ENCODE measurements around the gene WWC1.

DNA sequence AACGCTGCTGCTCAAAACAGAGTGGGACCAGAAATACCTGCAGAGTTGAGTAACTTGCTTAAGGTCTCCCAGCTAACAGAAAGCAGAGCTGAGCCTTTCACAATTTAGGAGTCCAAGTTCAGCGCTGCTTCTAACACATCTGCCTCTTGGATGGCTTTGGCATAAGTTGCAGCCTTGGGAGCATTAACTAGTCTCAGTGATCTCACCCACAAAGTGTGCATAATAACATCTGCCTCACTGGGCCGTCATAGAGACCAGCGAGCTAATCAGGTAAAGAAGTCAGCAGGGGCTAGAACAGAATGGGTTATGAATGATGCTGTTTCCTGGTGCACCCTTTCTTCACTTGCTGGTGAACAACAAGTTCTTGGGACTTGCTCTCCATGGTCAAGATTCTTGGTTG is 36.5 kb downstream of the WWC1 start:
- TF ChIP-seq CTCF (conservative IDR thresholded peaks at IDR 0.05; ENCODE audit: low read length) = no peak
- TF ChIP-seq EZH2phosphoT487 (IDR thresholded peaks at IDR 0.05; ENCODE audit: borderline replicate concordance, low read depth, low read length) = no peak
